Transverse colon (tissue), 4 donors: ENCODE measurements around the gene DPF3.

ENCODE experiments used
- EP300 ChIP-seq: sonication (generic); formaldehyde crosslinking; IDR thresholded peaks from one replicate; pipeline ENCODE4 v1.6.1; 2017; ENCODE audit warnings: antibody characterized with exemption, low read depth
- POLR2A ChIP-seq: fragments of 450-650 bp; IDR thresholded peaks from one replicate; pipeline ENCODE4 v1.6.1; 2016; ENCODE audit warnings: antibody characterized with exemption, mild to moderate bottlenecking, moderate library complexity
- POLR2AphosphoS5 ChIP-seq, 3 donors: sonication (generic); formaldehyde crosslinking; IDR thresholded peaks; one replicate each; pipeline ENCODE4 v1.6.1; 2016; ENCODE audit warnings: antibody characterized with exemption in 3 of 3
- TF ChIP-seq, protein P1 (sequence below), 5 experiments: fragments of 200-600 bp in 3 of 5; fragments of 450-650 bp in 2 of 5; sonication (generic) in 3 of 5; IDR thresholded peaks; 1 replicate in 2 of 5; 2 replicates in 3 of 5; pipeline ENCODE4 v1.5.1; 2016 to 2017; ENCODE audit warnings: antibody characterized with exemption in 5 of 5, inconsistent platforms in 3 of 5, mild to moderate bottlenecking in 2 of 5, moderate library complexity in 1 of 5

DNA sequence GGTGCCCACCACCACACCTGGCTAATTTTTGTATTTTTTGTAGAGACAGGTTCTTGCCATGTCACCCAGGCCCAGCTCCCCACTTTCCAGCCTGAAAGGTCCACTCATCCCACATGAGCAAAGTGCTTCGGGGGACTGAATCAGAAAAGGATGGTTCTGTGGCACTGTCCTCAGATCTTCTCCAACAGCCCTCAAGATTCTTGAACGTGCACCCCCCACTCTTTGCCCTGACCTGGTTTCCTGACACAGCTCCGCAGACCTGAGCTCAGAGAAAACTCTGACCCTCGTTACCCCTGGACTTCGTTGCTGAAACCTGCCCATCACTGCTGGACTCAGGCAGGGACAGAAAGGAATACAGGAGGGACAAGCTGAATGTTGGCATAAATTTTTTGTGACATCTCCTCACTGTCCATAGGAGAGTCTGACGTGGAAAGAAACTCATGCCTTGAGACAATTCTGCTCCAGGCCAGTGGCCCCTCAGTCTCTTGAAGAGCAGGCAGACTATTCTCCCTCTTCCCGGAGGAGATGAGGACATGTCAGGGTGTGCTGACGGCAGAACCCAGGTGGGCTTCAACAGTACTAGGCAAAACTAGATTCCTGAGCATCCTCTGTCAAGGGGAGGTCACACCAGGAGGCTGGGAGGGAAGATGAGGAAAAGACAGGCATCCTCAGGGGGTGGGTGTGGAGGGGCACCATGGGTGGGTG, 149.3 kb downstream of the DPF3 start:
- TF ChIP-seq, protein P1, sequence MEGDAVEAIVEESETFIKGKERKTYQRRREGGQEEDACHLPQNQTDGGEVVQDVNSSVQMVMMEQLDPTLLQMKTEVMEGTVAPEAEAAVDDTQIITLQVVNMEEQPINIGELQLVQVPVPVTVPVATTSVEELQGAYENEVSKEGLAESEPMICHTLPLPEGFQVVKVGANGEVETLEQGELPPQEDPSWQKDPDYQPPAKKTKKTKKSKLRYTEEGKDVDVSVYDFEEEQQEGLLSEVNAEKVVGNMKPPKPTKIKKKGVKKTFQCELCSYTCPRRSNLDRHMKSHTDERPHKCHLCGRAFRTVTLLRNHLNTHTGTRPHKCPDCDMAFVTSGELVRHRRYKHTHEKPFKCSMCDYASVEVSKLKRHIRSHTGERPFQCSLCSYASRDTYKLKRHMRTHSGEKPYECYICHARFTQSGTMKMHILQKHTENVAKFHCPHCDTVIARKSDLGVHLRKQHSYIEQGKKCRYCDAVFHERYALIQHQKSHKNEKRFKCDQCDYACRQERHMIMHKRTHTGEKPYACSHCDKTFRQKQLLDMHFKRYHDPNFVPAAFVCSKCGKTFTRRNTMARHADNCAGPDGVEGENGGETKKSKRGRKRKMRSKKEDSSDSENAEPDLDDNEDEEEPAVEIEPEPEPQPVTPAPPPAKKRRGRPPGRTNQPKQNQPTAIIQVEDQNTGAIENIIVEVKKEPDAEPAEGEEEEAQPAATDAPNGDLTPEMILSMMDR (IDR thresholded peaks at IDR 0.05) = no peak
- TF ChIP-seq POLR2AphosphoS5 (IDR thresholded peaks at IDR 0.05) (no peak), POLR2A (no peak), EP300 (no peak)
